GM06990 (cell line): ENCODE results near the gene TNS3.
"Not testable (repeated sequence)": the region's sequence is repeated elsewhere in the genome, so short reads cannot be mapped to it uniquely, and the experiment has no call there.

Experiments used
- DNase-seq: peaks from one replicate; pipeline ENCODE4 v3.0.0-alpha.2; 2011; ENCODE audit not compliant: insufficient read length; ENCODE audit errors: extremely low read depth
- H3K27me3 ChIP-seq: replicated peaks from 2 replicates; pipeline ENCODE4 v1.6.0; 2011; ENCODE audit warnings: low read length; ENCODE audit not compliant: control insufficient read depth, insufficient read depth
- H3K36me3 ChIP-seq: 2 replicates; pipeline ENCODE4 v1.5.1; 2011; ENCODE audit warnings: low read length; ENCODE audit not compliant: control insufficient read depth, insufficient read depth
- H3K4me3 ChIP-seq: replicated peaks from 2 replicates; pipeline ENCODE4 v1.5.1; 2011; ENCODE audit warnings: low read depth, mild to moderate bottlenecking, control low read depth, low read length
- CTCF ChIP-seq: IDR thresholded peaks from 2 replicates; pipeline ENCODE4 v1.5.1; 2011; ENCODE audit warnings: low read length, control low read depth, mild to moderate bottlenecking, inconsistent platforms; ENCODE audit not compliant: insufficient read depth, poor library complexity, severe bottlenecking

Gene TNS3

GRCh38 chr7:47594406-47594805 is 12.5 kb upstream of the TNS3 start:
- Histone ChIP-seq H3K4me3 (no peak overlapping the region), H3K27me3 (0 out of 2 replicates have a peak, but pooled peaks cover 1% of the 10 kb centered on the region), H3K36me3 (no peaks in the 10 kb centered on the region)
- no peak for DNase-seq
- TF ChIP-seq CTCF: no peak

GRCh38 chr7:47591655-47592572 is 10.0 kb upstream of the TNS3 start:
- H3K4me3 ChIP-seq: no peak overlapping the region
- no peak for DNase-seq
- 0 out of 2 replicates have a peak, but pooled peaks cover 1% of the 10 kb centered on the region for H3K27me3 ChIP-seq
- H3K36me3 ChIP-seq: no peaks in the 10 kb centered on the region
- TF ChIP-seq CTCF: no peak

- no peak for TF ChIP-seq CTCF
- Histone ChIP-seq H3K36me3 (no peaks in the 10 kb centered on the region), H3K27me3 (0 out of 2 replicates have a peak, but pooled peaks cover 1% of the 10 kb centered on the region), H3K4me3 (no peak overlapping the region)
- DNase-seq: no peak
These were observed 9.3 kb upstream of the TNS3 start for GRCh38 chr7:47591089-47591654.

GRCh38 chr7:47590215-47590614 is 8.3 kb upstream of the TNS3 start:
- DNase-seq, H3K27me3 ChIP-seq, H3K36me3 ChIP-seq, H3K4me3 ChIP-seq: not testable (repeated sequence)

- H3K4me3 ChIP-seq: no peak overlapping the region
- H3K36me3 ChIP-seq: no peaks in the 10 kb centered on the region
- 0 out of 2 replicates have a peak, but pooled peaks cover 1% of the 10 kb centered on the region for H3K27me3 ChIP-seq
- DNase-seq: no peak
- no peak for TF ChIP-seq CTCF
These were observed 6.9 kb upstream of the TNS3 start for GRCh38 chr7:47588704-47589225.

- DNase-seq: no peak
- Histone ChIP-seq H3K4me3 (no peak overlapping the region), H3K36me3 (no peaks in the 10 kb centered on the region), H3K27me3 (peaks cover 4% of the 10 kb centered on the region)
- TF ChIP-seq CTCF: no peak
These were observed 6.1 kb upstream of the TNS3 start for GRCh38 chr7:47587976-47588375.
